Suprapubic skin (tissue), 4 donors: ENCODE results near the gene TRAPPC8. TPM values are rescaled to one million over a fixed set of nuclear protein-coding genes. Genes with fewer than 3 reads are reported as not detected.

ENCODE experiments used
- DNase-seq, 2 donors: peaks; one replicate each; pipeline ENCODE4 v3.0.0-alpha.2; 2019; ENCODE audit warnings: low spot score in 2 of 2
- H3K27ac ChIP-seq: fragments of 200-600 bp; sonication (generic); one replicate; pipeline ENCODE4 v1.5.1; 2019
- H3K27me3 ChIP-seq: fragments of 200-600 bp; sonication (generic); one replicate; pipeline ENCODE4 v1.5.1; 2019
- H3K36me3 ChIP-seq: fragments of 200-600 bp; sonication (generic); one replicate; pipeline ENCODE4 v1.5.1; 2019
- H3K4me1 ChIP-seq: fragments of 200-600 bp; sonication (generic); one replicate; pipeline ENCODE4 v1.5.1; 2019
- H3K4me3 ChIP-seq: fragments of 200-600 bp; sonication (generic); one replicate; pipeline ENCODE4 v1.5.1; 2019; ENCODE audit warnings: mild to moderate bottlenecking
- H3K9me3 ChIP-seq: fragments of 200-600 bp; sonication (generic); one replicate; pipeline ENCODE4 v1.5.1; 2019
- EP300 ChIP-seq: sonication (generic); formaldehyde crosslinking; IDR thresholded peaks from one replicate; pipeline ENCODE4 v1.6.1; 2017; ENCODE audit warnings: antibody characterized with exemption
- POLR2A ChIP-seq, 2 donors: fragments of 450-650 bp; IDR thresholded peaks; one replicate each; pipeline ENCODE4 v1.6.1; 2017; ENCODE audit warnings: antibody characterized with exemption in 2 of 2, mild to moderate bottlenecking in 2 of 2, moderate library complexity in 2 of 2
- POLR2AphosphoS5 ChIP-seq, 3 donors: sonication (generic); formaldehyde crosslinking; IDR thresholded peaks; one replicate each; pipeline ENCODE4 v1.6.1; 2017; ENCODE audit warnings: antibody characterized with exemption in 3 of 3
- WGBS: methylation state at CpG from one replicate; pipeline ENCODE4 v1.1.5; 2018; 5-methylcytosine and 5-hydroxymethylcytosine counted together
- total RNA-seq, 4 donors: library from RNA; depleted of rRNA; stranded (reverse); fragments of >200 nt; gene quantifications; one replicate each; pipeline ENCODE4 v1.1.0, GENCODE V29; 2016
- TF ChIP-seq, protein P1 (sequence below), 2 donors: fragments of 200-600 bp in 1 of 2; fragments of 450-650 bp in 1 of 2; sonication (generic) in 1 of 2; IDR thresholded peaks; one replicate each; pipeline ENCODE4 v1.5.1; 2016 to 2019; ENCODE audit warnings: antibody characterized with exemption in 2 of 2, mild to moderate bottlenecking in 1 of 2, moderate library complexity in 1 of 2

Gene TRAPPC8
- total RNA-seq, 4 donors from 2014 or later = 36.9 to 56.2 (median 42.8) TPM

DNA sequence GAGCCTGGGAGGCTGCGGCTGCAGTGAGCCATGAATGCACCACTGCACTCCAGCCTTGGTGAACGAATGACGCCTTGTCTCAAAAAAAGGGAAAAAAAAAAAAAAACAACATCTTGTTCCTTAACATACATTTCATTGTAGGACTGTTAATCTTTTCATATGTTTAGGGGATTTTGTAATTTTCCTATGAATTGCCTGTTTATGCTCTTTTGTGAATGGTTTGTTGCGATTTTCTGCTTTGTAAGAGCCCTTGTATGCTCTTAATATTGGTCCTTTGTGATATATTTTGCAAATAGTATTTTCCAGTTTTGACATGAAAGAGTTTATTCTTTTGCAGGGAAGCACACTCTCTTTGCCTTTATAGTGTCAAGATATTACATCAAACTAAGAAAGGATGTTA, 50.0 kb downstream of the TRAPPC8 start:
- 95% methylated on average over 4 of the region's 4 CpGs for whole genome bisulfite sequencing
- no peak overlapping the region for H3K4me3 ChIP-seq
- peaks cover 40% of the 10 kb centered on the region for H3K36me3 ChIP-seq
- no peaks in the 10 kb centered on the region for H3K9me3 ChIP-seq
- no peaks in the 10 kb centered on the region for H3K27me3 ChIP-seq
- H3K4me1 ChIP-seq = no peaks in the 10 kb centered on the region
- no peak overlapping the region for H3K27ac ChIP-seq
- DNase-seq = no peak
- TF ChIP-seq, protein P1, sequence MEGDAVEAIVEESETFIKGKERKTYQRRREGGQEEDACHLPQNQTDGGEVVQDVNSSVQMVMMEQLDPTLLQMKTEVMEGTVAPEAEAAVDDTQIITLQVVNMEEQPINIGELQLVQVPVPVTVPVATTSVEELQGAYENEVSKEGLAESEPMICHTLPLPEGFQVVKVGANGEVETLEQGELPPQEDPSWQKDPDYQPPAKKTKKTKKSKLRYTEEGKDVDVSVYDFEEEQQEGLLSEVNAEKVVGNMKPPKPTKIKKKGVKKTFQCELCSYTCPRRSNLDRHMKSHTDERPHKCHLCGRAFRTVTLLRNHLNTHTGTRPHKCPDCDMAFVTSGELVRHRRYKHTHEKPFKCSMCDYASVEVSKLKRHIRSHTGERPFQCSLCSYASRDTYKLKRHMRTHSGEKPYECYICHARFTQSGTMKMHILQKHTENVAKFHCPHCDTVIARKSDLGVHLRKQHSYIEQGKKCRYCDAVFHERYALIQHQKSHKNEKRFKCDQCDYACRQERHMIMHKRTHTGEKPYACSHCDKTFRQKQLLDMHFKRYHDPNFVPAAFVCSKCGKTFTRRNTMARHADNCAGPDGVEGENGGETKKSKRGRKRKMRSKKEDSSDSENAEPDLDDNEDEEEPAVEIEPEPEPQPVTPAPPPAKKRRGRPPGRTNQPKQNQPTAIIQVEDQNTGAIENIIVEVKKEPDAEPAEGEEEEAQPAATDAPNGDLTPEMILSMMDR (IDR thresholded peaks at IDR 0.05) = no peak
- TF ChIP-seq POLR2A (IDR thresholded peaks at IDR 0.05) (no peak), POLR2AphosphoS5 (IDR thresholded peaks at IDR 0.05) (no peak), EP300 (no peak)

DNA sequence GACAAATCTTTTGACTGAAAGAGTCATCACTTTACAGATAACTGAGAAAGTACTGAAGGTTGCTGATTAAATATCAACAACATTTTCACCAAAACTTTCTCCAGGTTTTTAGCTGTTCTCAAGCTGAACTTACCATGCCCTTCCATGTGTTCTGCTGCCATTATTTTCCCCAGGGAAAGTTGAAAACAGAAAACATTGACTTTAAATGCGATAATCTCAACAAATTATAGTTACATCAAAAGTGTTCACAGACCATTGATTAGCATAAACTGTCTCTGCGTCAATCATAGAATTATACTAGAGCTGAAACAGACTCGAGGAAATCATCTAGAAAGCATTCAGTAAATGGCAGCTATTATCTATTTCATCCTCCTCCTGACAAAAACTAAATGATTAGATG, 51.4 kb downstream of the TRAPPC8 start:
- peaks cover 36% of the 10 kb centered on the region for H3K36me3 ChIP-seq
- H3K4me1 ChIP-seq = no peaks in the 10 kb centered on the region
- DNase-seq = no peak
- no peak overlapping the region for H3K27ac ChIP-seq
- WGBS = 94% methylated on average over 3 of the region's 3 CpGs
- H3K27me3 ChIP-seq = no peaks in the 10 kb centered on the region
- H3K4me3 ChIP-seq = no peak overlapping the region
- H3K9me3 ChIP-seq = no peaks in the 10 kb centered on the region
- TF ChIP-seq POLR2AphosphoS5 (IDR thresholded peaks at IDR 0.05) (no peak), EP300 (no peak), POLR2A (IDR thresholded peaks at IDR 0.05) (no peak)
- TF ChIP-seq, protein P1 (IDR thresholded peaks at IDR 0.05) = no peak

DNA sequence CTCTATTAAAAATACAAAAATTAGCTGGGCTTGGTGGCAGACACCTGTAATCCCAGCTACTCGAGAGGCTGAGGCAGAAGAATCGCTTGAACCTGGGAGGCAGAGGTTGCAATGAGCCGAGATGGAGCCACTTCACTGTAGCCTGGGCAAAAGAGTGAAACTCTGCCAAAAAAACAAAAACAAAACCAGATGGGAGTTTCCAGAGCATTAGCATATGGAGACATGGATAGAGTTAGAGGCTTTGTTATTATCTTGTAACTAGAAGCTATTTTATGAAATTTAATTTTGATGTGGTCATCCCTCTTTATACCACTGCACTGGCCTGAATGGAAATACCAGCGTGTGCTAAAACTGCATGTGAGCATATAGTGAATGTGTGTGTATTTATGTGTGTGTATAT, 58.9 kb downstream of the TRAPPC8 start:
- H3K36me3 ChIP-seq = peaks cover 69% of the 10 kb centered on the region
- TF ChIP-seq, protein P1 (IDR thresholded peaks at IDR 0.05) = no peak
- no peak for TF ChIP-seq POLR2A (IDR thresholded peaks at IDR 0.05)
- TF ChIP-seq EP300 = no peak
- no peak for TF ChIP-seq POLR2AphosphoS5 (IDR thresholded peaks at IDR 0.05)

DNA sequence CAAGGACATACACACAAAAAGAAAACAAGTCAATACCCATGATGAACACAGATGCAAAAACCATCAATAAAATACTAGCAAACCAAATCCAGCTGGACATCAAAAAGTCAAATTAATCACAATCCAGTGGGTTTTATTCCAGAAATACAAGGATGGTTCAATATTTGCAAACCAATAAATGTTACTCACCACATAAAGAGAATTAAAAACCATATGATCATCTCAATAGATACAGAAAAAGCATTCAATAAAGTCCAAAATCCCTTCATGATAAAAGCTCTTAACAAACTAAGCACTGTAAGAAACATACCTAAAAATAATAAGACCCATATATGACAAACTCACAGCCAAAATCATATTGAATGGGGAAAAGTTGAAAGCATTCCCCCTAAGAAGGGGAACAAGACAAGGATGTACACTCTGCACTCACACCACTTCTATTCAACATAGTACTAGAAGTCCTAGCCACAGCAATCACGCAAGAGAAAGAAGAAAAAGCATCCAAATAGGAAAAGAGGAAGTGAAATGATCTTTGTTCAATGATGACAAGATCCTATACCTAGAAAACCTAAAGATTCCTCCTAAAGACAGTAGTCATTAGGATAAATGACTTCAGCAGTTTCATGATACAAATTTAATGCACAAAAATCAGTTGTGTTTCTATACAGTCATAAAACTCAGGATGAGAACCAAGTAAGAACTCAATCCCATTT, 62.6 kb downstream of the TRAPPC8 start:
- H3K9me3 ChIP-seq = no peaks in the 10 kb centered on the region
- TF ChIP-seq EP300 = no peak
- peaks cover 78% of the 10 kb centered on the region for H3K36me3 ChIP-seq
- H3K4me1 ChIP-seq = no peaks in the 10 kb centered on the region
- no peak for DNase-seq
- H3K27ac ChIP-seq = no peak overlapping the region
- 96% methylated on average over 1 of the region's 1 CpG for WGBS
- no peak overlapping the region for H3K4me3 ChIP-seq
- no peaks in the 10 kb centered on the region for H3K27me3 ChIP-seq

More for the DNA sequence above, 58.9 kb downstream of the TRAPPC8 start:
- no peak for DNase-seq
- Histone ChIP-seq H3K4me1 (no peaks in the 10 kb centered on the region), H3K27ac (no peak overlapping the region), H3K27me3 (no peaks in the 10 kb centered on the region), H3K9me3 (no peaks in the 10 kb centered on the region), H3K4me3 (no peak overlapping the region)
- WGBS = 83% methylated on average over 4 of the region's 4 CpGs

DNA sequence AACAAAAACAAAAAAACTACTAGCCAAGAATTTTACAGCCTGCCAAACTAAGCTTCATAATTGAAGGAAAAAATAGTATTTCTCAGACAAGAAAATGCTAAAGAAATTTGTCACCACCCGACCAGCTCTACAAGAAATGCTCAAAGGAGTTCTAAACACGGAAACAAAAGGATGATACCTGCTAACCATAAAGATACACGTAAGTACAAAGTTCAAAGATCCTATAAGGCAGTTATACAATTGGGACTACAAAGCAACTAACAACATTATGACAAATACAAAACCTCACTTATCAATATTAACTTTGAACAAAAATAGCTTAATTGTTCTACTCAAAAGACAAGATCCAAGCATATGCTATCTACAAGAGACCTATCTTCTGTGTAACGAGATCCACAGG, 64.6 kb downstream of the TRAPPC8 start:
- H3K36me3 ChIP-seq = peaks cover 72% of the 10 kb centered on the region
- H3K4me1 ChIP-seq = no peaks in the 10 kb centered on the region
- H3K27me3 ChIP-seq = no peaks in the 10 kb centered on the region
- H3K9me3 ChIP-seq = no peaks in the 10 kb centered on the region
- no peak overlapping the region for H3K27ac ChIP-seq
- DNase-seq = no peak
- TF ChIP-seq, protein P1 (IDR thresholded peaks at IDR 0.05) = no peak
- TF ChIP-seq EP300 = no peak
- TF ChIP-seq POLR2A (IDR thresholded peaks at IDR 0.05) = no peak
- TF ChIP-seq POLR2AphosphoS5 (IDR thresholded peaks at IDR 0.05) = no peak
- H3K4me3 ChIP-seq = no peak overlapping the region
- WGBS = 92% methylated on average over 4 of the region's 4 CpGs
